ENCODE results near the gene NTRK2.

GRCh38 chr9:84900421-84900820, 230.9 kb downstream of the NTRK2 start:
- TF ChIP-seq POLR2A (IDR thresholded peaks at IDR 0.05): no peak
- TF ChIP-seq, protein P1, sequence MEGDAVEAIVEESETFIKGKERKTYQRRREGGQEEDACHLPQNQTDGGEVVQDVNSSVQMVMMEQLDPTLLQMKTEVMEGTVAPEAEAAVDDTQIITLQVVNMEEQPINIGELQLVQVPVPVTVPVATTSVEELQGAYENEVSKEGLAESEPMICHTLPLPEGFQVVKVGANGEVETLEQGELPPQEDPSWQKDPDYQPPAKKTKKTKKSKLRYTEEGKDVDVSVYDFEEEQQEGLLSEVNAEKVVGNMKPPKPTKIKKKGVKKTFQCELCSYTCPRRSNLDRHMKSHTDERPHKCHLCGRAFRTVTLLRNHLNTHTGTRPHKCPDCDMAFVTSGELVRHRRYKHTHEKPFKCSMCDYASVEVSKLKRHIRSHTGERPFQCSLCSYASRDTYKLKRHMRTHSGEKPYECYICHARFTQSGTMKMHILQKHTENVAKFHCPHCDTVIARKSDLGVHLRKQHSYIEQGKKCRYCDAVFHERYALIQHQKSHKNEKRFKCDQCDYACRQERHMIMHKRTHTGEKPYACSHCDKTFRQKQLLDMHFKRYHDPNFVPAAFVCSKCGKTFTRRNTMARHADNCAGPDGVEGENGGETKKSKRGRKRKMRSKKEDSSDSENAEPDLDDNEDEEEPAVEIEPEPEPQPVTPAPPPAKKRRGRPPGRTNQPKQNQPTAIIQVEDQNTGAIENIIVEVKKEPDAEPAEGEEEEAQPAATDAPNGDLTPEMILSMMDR (IDR thresholded peaks at IDR 0.05): no peak
